ENCODE results near the gene TREML4.
"Not testable (repeated sequence)": the region's sequence is repeated elsewhere in the genome, so short reads cannot be mapped to it uniquely, and the experiment has no call there.

TREML4 gene

GRCh38 chr6:41228096-41228495 is at the start of gene TREML4:
TSS of gene TREML4 (plus strand) at chr6:41228349. CDS start at chr6:41228428, 79 bp downstream.
- Histone ChIP-seq H3K4me1 (ENCODE audit: control insufficient read depth, insufficient read depth, low read length) (no peaks in the 10 kb centered on the region), H3K9ac (ENCODE audit: low read depth, low read length) (no peak within 1 kb of the TSS), H3K27me3 (ENCODE audit: control insufficient read depth, insufficient read depth, low read length) (no peaks in the 10 kb centered on the region), H3K36me3 (ENCODE audit: control insufficient read depth, insufficient read depth, low read length) (no peaks in the 10 kb centered on the region), H3K9me3 (ENCODE audit: control insufficient read depth, insufficient read depth, low read length) (no peaks in the 10 kb centered on the region), H3K4me3 (ENCODE audit: low read depth, low read length) (no peak within 1 kb of the TSS)

GRCh38 chr6:41179163-41179562 is 49.0 kb upstream of the TREML4 start:
- Histone ChIP-seq H3K9me3 (ENCODE audit: control insufficient read depth, insufficient read depth, low read length) (no peaks in the 10 kb centered on the region), H3K36me3 (ENCODE audit: control insufficient read depth, insufficient read depth, low read length) (no peaks in the 10 kb centered on the region), H3K27me3 (ENCODE audit: control insufficient read depth, insufficient read depth, low read length) (no peaks in the 10 kb centered on the region), H3K4me1 (ENCODE audit: control insufficient read depth, insufficient read depth, low read length) (no peaks in the 10 kb centered on the region), H3K4me3 (ENCODE audit: low read depth, low read length) (no peak overlapping the region), H3K9ac (ENCODE audit: low read depth, low read length) (no peak overlapping the region)

DNA sequence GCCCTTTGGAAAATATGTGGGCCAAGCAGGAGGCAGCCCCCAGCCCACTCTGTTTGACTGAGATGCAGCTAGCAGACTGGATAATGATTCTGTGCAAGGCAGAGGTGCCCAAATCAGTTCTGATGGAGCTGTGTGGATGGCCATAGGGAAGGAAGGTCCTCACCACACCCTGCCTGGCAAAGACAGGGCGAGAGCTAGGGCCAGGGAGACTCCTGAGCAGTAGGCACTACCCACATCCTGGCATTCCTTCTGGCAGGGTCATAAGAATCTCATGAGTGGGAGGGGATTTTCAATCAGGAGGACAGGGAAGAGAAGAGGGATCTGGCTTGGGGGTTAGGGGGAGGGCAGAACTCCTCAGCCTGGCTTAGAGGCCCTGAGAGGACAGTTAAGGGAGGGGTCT is 46.6 kb upstream of the TREML4 start:
- Histone ChIP-seq H3K36me3 (ENCODE audit: control insufficient read depth, insufficient read depth, low read length) (no peaks in the 10 kb centered on the region), H3K9ac (ENCODE audit: low read depth, low read length) (no peak overlapping the region), H3K4me1 (ENCODE audit: control insufficient read depth, insufficient read depth, low read length) (no peaks in the 10 kb centered on the region), H3K9me3 (ENCODE audit: control insufficient read depth, insufficient read depth, low read length) (no peaks in the 10 kb centered on the region), H3K4me3 (ENCODE audit: low read depth, low read length) (no peak overlapping the region), H3K27me3 (ENCODE audit: control insufficient read depth, insufficient read depth, low read length) (no peaks in the 10 kb centered on the region)

GRCh38 chr6:41182069-41183034 is 45.8 kb upstream of the TREML4 start:
- Histone ChIP-seq H3K4me1 (ENCODE audit: control insufficient read depth, insufficient read depth, low read length) (no peaks in the 10 kb centered on the region), H3K36me3 (ENCODE audit: control insufficient read depth, insufficient read depth, low read length) (no peaks in the 10 kb centered on the region), H3K27me3 (ENCODE audit: control insufficient read depth, insufficient read depth, low read length) (no peaks in the 10 kb centered on the region), H3K9me3 (ENCODE audit: control insufficient read depth, insufficient read depth, low read length) (no peaks in the 10 kb centered on the region), H3K9ac (ENCODE audit: low read depth, low read length) (no peak overlapping the region), H3K4me3 (ENCODE audit: low read depth, low read length) (no peak overlapping the region)

DNA sequence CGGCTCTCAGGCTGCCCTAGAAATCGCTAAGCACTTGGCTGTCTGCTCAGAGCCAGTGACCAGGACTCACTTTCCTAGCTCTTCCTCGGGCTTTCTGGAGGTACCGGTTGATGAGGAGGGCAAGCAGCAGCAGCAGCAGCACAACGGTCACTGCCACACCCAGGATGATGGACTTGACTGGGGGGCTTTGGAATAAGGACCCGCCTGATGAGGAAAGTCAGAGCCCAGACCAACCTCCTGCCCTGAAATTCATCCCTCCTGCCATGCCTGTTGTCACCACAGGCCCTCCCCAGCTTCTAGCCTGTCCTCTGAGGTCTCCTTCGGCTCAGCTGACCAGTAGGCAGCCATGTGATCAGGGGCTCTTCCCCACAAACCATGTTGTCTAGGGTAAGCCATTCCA is 43.4 kb upstream of the TREML4 start:
- Histone ChIP-seq H3K4me3 (ENCODE audit: low read depth, low read length) (no peak overlapping the region), H3K36me3 (ENCODE audit: control insufficient read depth, insufficient read depth, low read length) (no peaks in the 10 kb centered on the region), H3K9me3 (ENCODE audit: control insufficient read depth, insufficient read depth, low read length) (peaks cover 6% of the 10 kb centered on the region), H3K27me3 (ENCODE audit: control insufficient read depth, insufficient read depth, low read length) (no peaks in the 10 kb centered on the region), H3K9ac (ENCODE audit: low read depth, low read length) (no peak overlapping the region), H3K4me1 (ENCODE audit: control insufficient read depth, insufficient read depth, low read length) (no peaks in the 10 kb centered on the region)

GRCh38 chr6:41186031-41186562 is 42.1 kb upstream of the TREML4 start:
- Histone ChIP-seq H3K4me3 (ENCODE audit: low read depth, low read length) (no peak overlapping the region), H3K9ac (ENCODE audit: low read depth, low read length) (no peak overlapping the region), H3K4me1 (ENCODE audit: control insufficient read depth, insufficient read depth, low read length) (no peaks in the 10 kb centered on the region), H3K9me3 (ENCODE audit: control insufficient read depth, insufficient read depth, low read length) (peaks cover 6% of the 10 kb centered on the region), H3K36me3 (ENCODE audit: control insufficient read depth, insufficient read depth, low read length) (no peaks in the 10 kb centered on the region), H3K27me3 (ENCODE audit: control insufficient read depth, insufficient read depth, low read length) (no peaks in the 10 kb centered on the region)

GRCh38 chr6:41187924-41188886 is 39.9 kb upstream of the TREML4 start:
- Histone ChIP-seq H3K27me3 (ENCODE audit: control insufficient read depth, insufficient read depth, low read length) (peaks cover 2% of the 10 kb centered on the region), H3K4me3 (ENCODE audit: low read depth, low read length) (no peak overlapping the region), H3K36me3 (ENCODE audit: control insufficient read depth, insufficient read depth, low read length) (no peaks in the 10 kb centered on the region), H3K4me1 (ENCODE audit: control insufficient read depth, insufficient read depth, low read length) (no peaks in the 10 kb centered on the region), H3K9ac (ENCODE audit: low read depth, low read length) (no peak overlapping the region), H3K9me3 (ENCODE audit: control insufficient read depth, insufficient read depth, low read length) (peaks cover 6% of the 10 kb centered on the region)

DNA sequence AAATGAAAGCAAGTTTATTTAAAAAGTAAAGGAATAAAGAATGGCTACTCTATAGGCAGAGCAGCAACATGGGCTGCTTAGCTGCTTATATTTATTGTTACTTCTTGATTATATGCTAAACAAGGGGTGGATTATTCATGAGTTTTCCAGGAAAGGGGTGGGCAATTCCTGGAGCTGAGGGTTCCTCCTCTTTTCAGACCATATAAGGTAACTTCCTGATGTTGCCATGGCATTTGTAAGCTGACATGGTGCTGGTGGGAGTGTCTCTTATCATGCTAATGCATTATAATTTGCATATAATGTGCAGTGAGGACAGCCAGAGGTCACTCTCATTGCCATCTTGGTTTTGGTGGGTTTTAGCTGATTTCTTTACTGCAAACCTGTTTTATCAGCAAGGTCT is 39.1 kb upstream of the TREML4 start:
- not testable (repeated sequence) for H3K4me1 ChIP-seq (ENCODE audit: control insufficient read depth, insufficient read depth, low read length); H3K9me3 ChIP-seq (ENCODE audit: control insufficient read depth, insufficient read depth, low read length); H3K4me3 ChIP-seq (ENCODE audit: low read depth, low read length); H3K27me3 ChIP-seq (ENCODE audit: control insufficient read depth, insufficient read depth, low read length); H3K36me3 ChIP-seq (ENCODE audit: control insufficient read depth, insufficient read depth, low read length); H3K9ac ChIP-seq (ENCODE audit: low read depth, low read length)

DNA sequence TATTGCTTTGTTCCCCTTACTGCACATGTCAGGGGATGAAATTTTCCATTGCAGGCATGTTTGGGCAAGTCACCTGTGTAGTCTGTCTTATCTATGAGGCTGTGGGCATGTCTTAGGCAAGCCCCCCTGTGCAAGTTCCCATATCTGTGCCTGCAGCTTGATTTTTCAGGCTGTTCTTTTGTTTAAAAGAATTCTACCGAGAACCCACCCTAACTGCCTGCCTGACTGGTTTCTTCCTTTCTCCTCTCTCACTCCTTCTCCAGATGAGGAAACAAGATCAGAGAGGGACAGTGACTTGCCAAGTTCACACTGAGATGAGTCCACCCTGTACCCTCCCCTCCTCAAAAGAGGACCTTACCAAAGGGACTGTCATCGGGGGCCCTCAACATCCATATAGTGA is 38.2 kb upstream of the TREML4 start:
- Histone ChIP-seq H3K4me1 (ENCODE audit: control insufficient read depth, insufficient read depth, low read length) (no peaks in the 10 kb centered on the region), H3K36me3 (ENCODE audit: control insufficient read depth, insufficient read depth, low read length) (no peaks in the 10 kb centered on the region), H3K9ac (ENCODE audit: low read depth, low read length) (no peak overlapping the region), H3K27me3 (ENCODE audit: control insufficient read depth, insufficient read depth, low read length) (peaks cover 2% of the 10 kb centered on the region), H3K9me3 (ENCODE audit: control insufficient read depth, insufficient read depth, low read length) (peaks cover 6% of the 10 kb centered on the region), H3K4me3 (ENCODE audit: low read depth, low read length) (no peak overlapping the region)

GRCh38 chr6:41190791-41191190 is 37.4 kb upstream of the TREML4 start:
- Histone ChIP-seq H3K27me3 (ENCODE audit: control insufficient read depth, insufficient read depth, low read length) (peaks cover 2% of the 10 kb centered on the region), H3K4me3 (ENCODE audit: low read depth, low read length) (no peak overlapping the region), H3K4me1 (ENCODE audit: control insufficient read depth, insufficient read depth, low read length) (no peaks in the 10 kb centered on the region), H3K9ac (ENCODE audit: low read depth, low read length) (no peak overlapping the region), H3K36me3 (ENCODE audit: control insufficient read depth, insufficient read depth, low read length) (no peaks in the 10 kb centered on the region), H3K9me3 (ENCODE audit: control insufficient read depth, insufficient read depth, low read length) (peaks cover 6% of the 10 kb centered on the region)

GRCh38 chr6:41191569-41191968 is 36.6 kb upstream of the TREML4 start:
- Histone ChIP-seq H3K4me3 (ENCODE audit: low read depth, low read length) (no peak overlapping the region), H3K9me3 (ENCODE audit: control insufficient read depth, insufficient read depth, low read length) (peaks cover 6% of the 10 kb centered on the region), H3K27me3 (ENCODE audit: control insufficient read depth, insufficient read depth, low read length) (peaks cover 2% of the 10 kb centered on the region), H3K9ac (ENCODE audit: low read depth, low read length) (no peak overlapping the region), H3K36me3 (ENCODE audit: control insufficient read depth, insufficient read depth, low read length) (no peaks in the 10 kb centered on the region), H3K4me1 (ENCODE audit: control insufficient read depth, insufficient read depth, low read length) (no peaks in the 10 kb centered on the region)
